Esophagus muscularis mucosa (tissue), 4 donors: Measurements from ENCODE around the gene SSR3. TPM values are rescaled to one million over a fixed set of nuclear protein-coding genes. Genes with fewer than 3 reads are reported as not detected.

ENCODE experiments used
- DNase-seq: peaks from one replicate; pipeline ENCODE4 v3.0.0-alpha.2; 2017; ENCODE audit errors: extremely low spot score
- H3K27ac ChIP-seq, 4 donors: fragments of 200-600 bp; sonication (generic); replicated peaks in 1 of 4; 1 replicate in 3 of 4; 2 replicates in 1 of 4; pipeline ENCODE4 v1.5.1; 2016 to 2019; ENCODE audit warnings: mild to moderate bottlenecking in 1 of 4
- H3K27me3 ChIP-seq, 4 donors: fragments of 200-600 bp; sonication (generic); one replicate each; pipeline versions ENCODE4 v1.5.1 to v1.6.0; 2016 to 2019
- H3K36me3 ChIP-seq, 4 donors: fragments of 200-600 bp; sonication (generic); one replicate each; pipeline ENCODE4 v1.5.1; 2016 to 2019
- H3K4me1 ChIP-seq, 4 donors: fragments of 200-600 bp; sonication (generic); one replicate each; pipeline ENCODE4 v1.5.1; 2016 to 2019
- H3K4me3 ChIP-seq, 4 donors: fragments of 200-600 bp; sonication (generic); 1 replicate in 2 of 4; 2 replicates in 2 of 4; pipeline ENCODE4 v1.5.1; 2016 to 2019; ENCODE audit warnings: mild to moderate bottlenecking in 4 of 4, moderate library complexity in 1 of 4
- H3K9me3 ChIP-seq, 4 donors: fragments of 200-600 bp; sonication (generic); 1 replicate in 3 of 4; 2 replicates in 1 of 4; pipeline ENCODE4 v1.5.1; 2016 to 2019
- EP300 ChIP-seq: sonication (generic); formaldehyde crosslinking; IDR thresholded peaks from one replicate; pipeline ENCODE4 v1.6.1; 2017; ENCODE audit warnings: antibody characterized with exemption
- POLR2A ChIP-seq: fragments of 450-650 bp; IDR thresholded peaks from one replicate; pipeline ENCODE4 v1.6.1; 2017; ENCODE audit warnings: antibody characterized with exemption, moderate library complexity, mild to moderate bottlenecking, low read depth
- POLR2AphosphoS5 ChIP-seq, 2 donors: sonication (generic); formaldehyde crosslinking; IDR thresholded peaks; one replicate each; pipeline ENCODE4 v1.6.1; 2017; ENCODE audit warnings: antibody characterized with exemption in 2 of 2
- WGBS: methylation state at CpG from one replicate; pipeline ENCODE4 v1.1.5; 2018; 5-methylcytosine and 5-hydroxymethylcytosine counted together
- intact Hi-C: fragments of 100-400 bp; cut with DNase I; formaldehyde crosslinking; loops from one replicate; pipeline ENCODE4 v1.15.1; 2023
- total RNA-seq, 4 donors: library from RNA; depleted of rRNA; stranded (reverse); fragments of >200 nt; gene quantifications; one replicate each; pipeline versions ENCODE4 v1.1.0 to v1.2.1, GENCODE V29; 2016
- TF ChIP-seq, protein P1 (sequence below), 3 experiments: fragments of 200-600 bp in 2 of 3; fragments of 450-650 bp in 1 of 3; sonication (generic) in 2 of 3; IDR thresholded peaks; one replicate each; pipeline ENCODE4 v1.5.1; 2017 to 2019; ENCODE audit warnings: antibody characterized with exemption in 3 of 3, mild to moderate bottlenecking in 2 of 3, moderate library complexity in 1 of 3

Gene SSR3
- total RNA-seq, 4 donors from 2014 or later = 170 to 211 (median 207) TPM

DNA sequence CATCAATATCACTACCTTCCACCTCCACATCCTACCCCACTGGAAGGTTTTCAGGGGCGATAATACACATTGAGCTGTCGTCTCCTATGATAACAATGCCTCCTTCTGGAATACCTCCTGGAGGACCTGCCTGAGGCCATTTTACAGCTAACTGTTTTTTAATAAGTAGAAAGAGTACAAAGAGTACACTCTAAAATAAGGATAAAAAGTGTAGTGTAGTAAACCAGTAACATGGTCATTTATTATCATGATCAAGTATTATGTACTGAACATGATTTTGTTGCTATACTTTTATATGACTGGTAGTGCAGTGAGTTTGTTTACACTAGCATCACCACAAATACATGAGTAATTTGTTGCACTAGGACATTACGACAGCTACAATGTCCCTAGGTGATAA lies 46.6 kb upstream of the SSR3 start:
- H3K4me1 ChIP-seq = peaks cover 16 to 79% (median 52%) of the 10 kb centered on the region in 4 donors
- H3K27me3 ChIP-seq = no peaks in the 10 kb centered on the region
- no peak overlapping the region for H3K4me3 ChIP-seq
- H3K9me3 ChIP-seq = no peaks in the 10 kb centered on the region
- 77% methylated on average over 3 of the region's 3 CpGs for WGBS
- no peaks in the 10 kb centered on the region for H3K36me3 ChIP-seq
- TF ChIP-seq POLR2A (no peak), POLR2AphosphoS5 (IDR thresholded peaks at IDR 0.05) (no peak), EP300 (no peak)
- TF ChIP-seq, protein P1, sequence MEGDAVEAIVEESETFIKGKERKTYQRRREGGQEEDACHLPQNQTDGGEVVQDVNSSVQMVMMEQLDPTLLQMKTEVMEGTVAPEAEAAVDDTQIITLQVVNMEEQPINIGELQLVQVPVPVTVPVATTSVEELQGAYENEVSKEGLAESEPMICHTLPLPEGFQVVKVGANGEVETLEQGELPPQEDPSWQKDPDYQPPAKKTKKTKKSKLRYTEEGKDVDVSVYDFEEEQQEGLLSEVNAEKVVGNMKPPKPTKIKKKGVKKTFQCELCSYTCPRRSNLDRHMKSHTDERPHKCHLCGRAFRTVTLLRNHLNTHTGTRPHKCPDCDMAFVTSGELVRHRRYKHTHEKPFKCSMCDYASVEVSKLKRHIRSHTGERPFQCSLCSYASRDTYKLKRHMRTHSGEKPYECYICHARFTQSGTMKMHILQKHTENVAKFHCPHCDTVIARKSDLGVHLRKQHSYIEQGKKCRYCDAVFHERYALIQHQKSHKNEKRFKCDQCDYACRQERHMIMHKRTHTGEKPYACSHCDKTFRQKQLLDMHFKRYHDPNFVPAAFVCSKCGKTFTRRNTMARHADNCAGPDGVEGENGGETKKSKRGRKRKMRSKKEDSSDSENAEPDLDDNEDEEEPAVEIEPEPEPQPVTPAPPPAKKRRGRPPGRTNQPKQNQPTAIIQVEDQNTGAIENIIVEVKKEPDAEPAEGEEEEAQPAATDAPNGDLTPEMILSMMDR (IDR thresholded peaks at IDR 0.05) = no peak
- intact Hi-C loops = no loop called here
- DNase-seq = no peak
- H3K27ac ChIP-seq = no peak overlapping the region

GRCh38 chr3:156600834-156601233 lies 45.9 kb upstream of the SSR3 start:
- no peak for DNase-seq
- TF ChIP-seq, protein P1 (IDR thresholded peaks at IDR 0.05) = no peak
- TF ChIP-seq POLR2A (no peak), EP300 (no peak), POLR2AphosphoS5 (IDR thresholded peaks at IDR 0.05) (no peak)
- Histone ChIP-seq H3K36me3 (no peaks in the 10 kb centered on the region), H3K4me1 (peaks cover 11 to 73% (median 46%) of the 10 kb centered on the region in 4 donors), H3K4me3 (no peak overlapping the region), H3K27ac (no peak overlapping the region), H3K9me3 (no peaks in the 10 kb centered on the region), H3K27me3 (no peaks in the 10 kb centered on the region)
- WGBS = 92% methylated on average over 4 of the region's 4 CpGs
- intact Hi-C loops = no loop called here

- intact Hi-C loops = no loop called here
- no peak for DNase-seq
- Histone ChIP-seq H3K4me1 (peaks cover 4 to 65% (median 39%) of the 10 kb centered on the region in 4 donors), H3K9me3 (no peaks in the 10 kb centered on the region), H3K27me3 (no peaks in the 10 kb centered on the region), H3K27ac (peak overlapping the region in 3 of 4 donors; percentile 36 to 66 (median 46)), H3K4me3 (no peak overlapping the region), H3K36me3 (no peaks in the 10 kb centered on the region)
- WGBS = 75% methylated on average over 9 of the region's 9 CpGs
- TF ChIP-seq POLR2AphosphoS5 (IDR thresholded peaks at IDR 0.05) = no peak
- TF ChIP-seq, protein P1 (IDR thresholded peaks at IDR 0.05) = no peak
- no peak for TF ChIP-seq EP300
- TF ChIP-seq POLR2A = no peak
Measured at GRCh38 chr3:156599089-156599874, 44.4 kb upstream of the SSR3 start.

DNA sequence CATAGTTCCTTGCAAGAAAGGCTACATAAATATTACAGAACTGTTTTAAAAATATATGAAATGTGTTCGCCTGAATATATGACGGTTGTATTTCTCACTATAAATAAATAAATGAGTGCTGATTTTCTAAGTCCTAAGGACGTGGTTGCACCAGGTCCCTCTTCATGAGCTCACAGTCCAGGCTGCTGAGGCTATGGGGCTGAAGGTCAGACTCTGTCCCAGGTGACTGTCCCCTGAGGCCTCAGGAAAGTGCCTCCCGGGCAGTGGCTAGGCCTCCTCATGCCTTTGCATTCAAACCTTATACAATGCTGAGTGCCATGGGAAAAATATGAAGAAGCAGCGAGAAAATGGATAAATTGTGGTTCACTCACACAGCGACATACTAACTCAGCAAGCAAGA lies 43.5 kb upstream of the SSR3 start:
- H3K27ac ChIP-seq = peak overlapping the region; percentile 36 to 66 (median 43)
- no peaks in the 10 kb centered on the region for H3K9me3 ChIP-seq
- TF ChIP-seq POLR2AphosphoS5 (IDR thresholded peaks at IDR 0.05) = no peak
- TF ChIP-seq, protein P1 (IDR thresholded peaks at IDR 0.05) = no peak
- TF ChIP-seq POLR2A = no peak
- no peak for TF ChIP-seq EP300
- DNase-seq = no peak
- no peaks in the 10 kb centered on the region for H3K36me3 ChIP-seq
- H3K4me3 ChIP-seq = no peak overlapping the region
- H3K4me1 ChIP-seq = peaks cover 0 to 65% (median 38%) of the 10 kb centered on the region in 4 donors
- intact Hi-C loops = no loop called here
- H3K27me3 ChIP-seq = no peaks in the 10 kb centered on the region
- WGBS = 84% methylated on average over 6 of the region's 6 CpGs
